Esophagus muscularis mucosa (tissue), 4 donors: ENCODE measurements around the gene CRYL1. TPM values are rescaled to one million over a fixed set of nuclear protein-coding genes. Genes with fewer than 3 reads are reported as not detected.

Source experiments
- DNase-seq: peaks from one replicate; pipeline ENCODE4 v3.0.0-alpha.2; 2017; ENCODE audit errors: extremely low spot score
- H3K27ac ChIP-seq, 4 donors: fragments of 200-600 bp; sonication (generic); replicated peaks in 1 of 4; 1 replicate in 3 of 4; 2 replicates in 1 of 4; pipeline ENCODE4 v1.5.1; 2016 to 2019; ENCODE audit warnings: mild to moderate bottlenecking in 1 of 4
- H3K27me3 ChIP-seq, 4 donors: fragments of 200-600 bp; sonication (generic); one replicate each; pipeline versions ENCODE4 v1.5.1 to v1.6.0; 2016 to 2019
- H3K36me3 ChIP-seq, 4 donors: fragments of 200-600 bp; sonication (generic); one replicate each; pipeline ENCODE4 v1.5.1; 2016 to 2019
- H3K4me1 ChIP-seq, 4 donors: fragments of 200-600 bp; sonication (generic); one replicate each; pipeline ENCODE4 v1.5.1; 2016 to 2019
- H3K4me3 ChIP-seq, 4 donors: fragments of 200-600 bp; sonication (generic); 1 replicate in 2 of 4; 2 replicates in 2 of 4; pipeline ENCODE4 v1.5.1; 2016 to 2019; ENCODE audit warnings: mild to moderate bottlenecking in 4 of 4, moderate library complexity in 1 of 4
- H3K9me3 ChIP-seq, 4 donors: fragments of 200-600 bp; sonication (generic); 1 replicate in 3 of 4; 2 replicates in 1 of 4; pipeline ENCODE4 v1.5.1; 2016 to 2019
- EP300 ChIP-seq: sonication (generic); formaldehyde crosslinking; IDR thresholded peaks from one replicate; pipeline ENCODE4 v1.6.1; 2017; ENCODE audit warnings: antibody characterized with exemption
- POLR2A ChIP-seq: fragments of 450-650 bp; IDR thresholded peaks from one replicate; pipeline ENCODE4 v1.6.1; 2017; ENCODE audit warnings: antibody characterized with exemption, moderate library complexity, mild to moderate bottlenecking, low read depth
- POLR2AphosphoS5 ChIP-seq, 2 donors: sonication (generic); formaldehyde crosslinking; IDR thresholded peaks; one replicate each; pipeline ENCODE4 v1.6.1; 2017; ENCODE audit warnings: antibody characterized with exemption in 2 of 2
- WGBS: methylation state at CpG from one replicate; pipeline ENCODE4 v1.1.5; 2018; 5-methylcytosine and 5-hydroxymethylcytosine counted together
- intact Hi-C: fragments of 100-400 bp; cut with DNase I; formaldehyde crosslinking; loops from one replicate; pipeline ENCODE4 v1.15.1; 2023
- total RNA-seq, 4 donors: library from RNA; depleted of rRNA; stranded (reverse); fragments of >200 nt; gene quantifications; one replicate each; pipeline versions ENCODE4 v1.1.0 to v1.2.1, GENCODE V29; 2016
- TF ChIP-seq, protein P1 (sequence below), 3 experiments: fragments of 200-600 bp in 2 of 3; fragments of 450-650 bp in 1 of 3; sonication (generic) in 2 of 3; IDR thresholded peaks; one replicate each; pipeline ENCODE4 v1.5.1; 2017 to 2019; ENCODE audit warnings: antibody characterized with exemption in 3 of 3, mild to moderate bottlenecking in 2 of 3, moderate library complexity in 1 of 3

The CRYL1 gene
- total RNA-seq, 4 donors from 2014 or later: 42.3 to 59.3 (median 45.4) TPM

DNA sequence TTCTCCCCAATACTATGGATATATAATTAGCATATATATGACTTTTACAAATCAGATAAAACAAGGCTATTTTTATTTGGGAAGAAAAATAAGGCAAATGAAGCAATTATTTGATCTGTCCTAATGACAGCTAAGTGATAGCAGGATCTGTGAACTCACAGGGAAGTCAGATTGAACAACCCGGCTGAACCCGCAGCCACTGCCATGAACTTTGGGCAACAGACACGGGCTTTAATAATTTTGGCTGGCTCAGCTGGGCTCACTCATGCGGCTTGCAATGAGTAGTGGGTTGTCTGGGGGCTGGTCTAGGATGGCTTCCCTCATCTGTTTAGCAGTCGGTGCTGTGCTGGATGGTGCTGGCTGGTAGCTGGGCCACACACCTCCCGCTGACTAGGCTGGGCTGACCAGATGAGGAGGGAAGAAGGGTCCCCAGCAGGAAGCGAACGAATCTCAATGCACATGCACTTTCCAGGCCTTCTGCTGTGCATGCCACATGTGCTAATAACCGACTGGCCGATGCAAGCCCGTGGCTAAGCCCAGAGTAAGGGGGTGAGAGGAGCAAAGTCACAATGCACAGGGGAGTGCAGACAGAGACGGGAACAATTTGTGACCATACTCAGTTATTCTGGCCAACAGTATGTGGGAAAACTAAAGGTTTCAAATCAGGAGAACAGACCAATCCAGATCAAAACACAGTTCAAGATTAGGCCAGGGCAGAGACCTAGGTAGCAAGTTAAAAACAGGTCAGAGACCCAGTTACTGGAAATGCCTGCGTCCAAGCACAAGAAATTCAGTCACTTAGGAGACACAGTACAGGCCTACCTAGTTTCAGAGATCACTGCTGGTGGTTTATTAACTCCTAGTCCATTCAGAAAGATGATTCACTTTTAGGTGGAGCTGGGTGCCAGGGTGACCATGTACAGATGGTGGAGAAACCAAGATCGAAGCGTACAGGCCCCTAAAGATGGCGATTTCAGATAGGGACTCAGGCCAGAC is 22.3 kb downstream of the CRYL1 start:
- 96% methylated on average over 15 of the region's 16 CpGs for WGBS
- Histone ChIP-seq H3K27ac (no peak overlapping the region), H3K36me3 (peaks cover 0 to 36% (median 5%) of the 10 kb centered on the region in 4 donors), H3K4me1 (peaks cover 0 to 5% (median 1%) of the 10 kb centered on the region in 4 donors), H3K4me3 (no peak overlapping the region), H3K9me3 (no peaks in the 10 kb centered on the region), H3K27me3 (no peaks in the 10 kb centered on the region)
- no peak for DNase-seq
- TF ChIP-seq POLR2A: no peak
- TF ChIP-seq POLR2AphosphoS5 (IDR thresholded peaks at IDR 0.05): no peak
- no peak for TF ChIP-seq EP300
- TF ChIP-seq, protein P1, sequence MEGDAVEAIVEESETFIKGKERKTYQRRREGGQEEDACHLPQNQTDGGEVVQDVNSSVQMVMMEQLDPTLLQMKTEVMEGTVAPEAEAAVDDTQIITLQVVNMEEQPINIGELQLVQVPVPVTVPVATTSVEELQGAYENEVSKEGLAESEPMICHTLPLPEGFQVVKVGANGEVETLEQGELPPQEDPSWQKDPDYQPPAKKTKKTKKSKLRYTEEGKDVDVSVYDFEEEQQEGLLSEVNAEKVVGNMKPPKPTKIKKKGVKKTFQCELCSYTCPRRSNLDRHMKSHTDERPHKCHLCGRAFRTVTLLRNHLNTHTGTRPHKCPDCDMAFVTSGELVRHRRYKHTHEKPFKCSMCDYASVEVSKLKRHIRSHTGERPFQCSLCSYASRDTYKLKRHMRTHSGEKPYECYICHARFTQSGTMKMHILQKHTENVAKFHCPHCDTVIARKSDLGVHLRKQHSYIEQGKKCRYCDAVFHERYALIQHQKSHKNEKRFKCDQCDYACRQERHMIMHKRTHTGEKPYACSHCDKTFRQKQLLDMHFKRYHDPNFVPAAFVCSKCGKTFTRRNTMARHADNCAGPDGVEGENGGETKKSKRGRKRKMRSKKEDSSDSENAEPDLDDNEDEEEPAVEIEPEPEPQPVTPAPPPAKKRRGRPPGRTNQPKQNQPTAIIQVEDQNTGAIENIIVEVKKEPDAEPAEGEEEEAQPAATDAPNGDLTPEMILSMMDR (IDR thresholded peaks at IDR 0.05): no peak
- intact Hi-C loops: no loop called here

DNA sequence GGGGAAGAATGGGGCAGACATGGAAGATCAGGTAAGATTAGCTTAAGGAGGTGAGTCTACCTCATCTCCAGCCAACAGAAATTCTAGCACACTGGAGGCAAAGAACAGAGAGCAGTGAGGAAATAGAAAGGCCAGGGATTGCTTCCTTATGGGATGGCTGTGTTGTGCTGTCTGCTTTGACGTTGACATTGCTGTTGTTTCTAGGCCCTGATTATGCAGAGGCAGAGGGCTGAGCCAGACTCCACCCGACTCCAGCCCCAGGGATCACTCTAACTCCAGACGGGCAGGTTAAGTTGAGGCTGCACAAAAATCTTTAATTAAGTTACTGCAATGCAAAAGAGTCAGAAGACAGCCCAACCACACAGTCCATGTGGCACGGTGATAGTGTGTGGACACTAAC is 24.1 kb downstream of the CRYL1 start:
- Histone ChIP-seq H3K27ac (peak overlapping the region in 1 of 4 donors; percentile 14), H3K27me3 (no peaks in the 10 kb centered on the region), H3K36me3 (peaks cover 0 to 20% (median 5%) of the 10 kb centered on the region in 4 donors), H3K4me1 (peaks cover 0 to 5% (median 1%) of the 10 kb centered on the region in 4 donors), H3K9me3 (no peaks in the 10 kb centered on the region), H3K4me3 (no peak overlapping the region)
- intact Hi-C loops: no loop called here
- WGBS: 49% methylated on average over 3 of the region's 4 CpGs
- TF ChIP-seq, protein P1 (IDR thresholded peaks at IDR 0.05): no peak
- no peak for DNase-seq

DNA sequence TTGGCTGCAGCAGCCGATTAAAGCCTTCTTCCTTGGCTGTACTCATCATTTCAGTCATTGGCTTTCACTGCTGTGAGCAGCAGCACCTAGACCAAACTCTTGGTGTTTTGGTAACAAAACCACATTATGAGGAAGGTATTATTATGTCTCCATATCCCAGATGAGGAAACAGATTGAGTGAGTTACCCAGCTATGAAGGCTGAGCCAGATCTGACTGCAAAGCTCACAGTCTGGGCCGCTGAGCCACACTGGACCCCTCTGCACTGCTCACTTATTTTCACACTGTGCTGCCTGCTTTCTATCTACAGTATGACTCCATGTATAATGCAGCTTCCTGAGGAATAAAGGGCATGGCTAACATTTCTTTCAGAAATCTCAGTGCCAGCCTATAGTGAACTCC is 24.5 kb downstream of the CRYL1 start:
- no peak for DNase-seq
- intact Hi-C loops: no loop called here
- Histone ChIP-seq H3K4me3 (no peak overlapping the region), H3K9me3 (no peaks in the 10 kb centered on the region), H3K27ac (peak overlapping the region in 1 of 4 donors; percentile 14), H3K27me3 (no peaks in the 10 kb centered on the region), H3K4me1 (peaks cover 0 to 5% (median 1%) of the 10 kb centered on the region in 4 donors), H3K36me3 (peaks cover 0 to 15% (median 5%) of the 10 kb centered on the region in 4 donors)
- TF ChIP-seq EP300: no peak
- TF ChIP-seq, protein P1 (IDR thresholded peaks at IDR 0.05): no peak
- WGBS: 85% methylated on average over 1 of the region's 2 CpGs

DNA sequence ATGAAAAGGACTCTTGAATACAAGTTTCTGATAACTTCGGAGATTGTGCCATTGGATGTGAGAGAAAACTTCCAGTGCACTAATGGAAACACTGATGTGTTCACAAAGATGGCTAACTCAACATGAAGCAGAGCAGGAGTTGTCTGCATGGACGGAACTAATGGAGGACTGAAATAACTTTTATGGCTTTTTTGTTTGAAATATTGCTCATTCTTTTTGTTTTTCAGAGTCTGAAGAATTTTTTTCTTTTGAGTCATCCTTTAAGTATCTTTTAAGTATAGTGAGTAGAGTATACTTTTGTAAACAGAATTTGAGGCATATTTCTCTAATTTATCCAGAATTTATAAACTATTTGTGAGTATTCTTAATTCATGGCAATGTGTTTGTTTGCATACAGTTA is 25.7 kb downstream of the CRYL1 start:
- Histone ChIP-seq H3K4me1 (peaks cover 0 to 11% (median 9%) of the 10 kb centered on the region in 4 donors), H3K9me3 (no peaks in the 10 kb centered on the region), H3K36me3 (peaks cover 0 to 11% (median 5%) of the 10 kb centered on the region in 4 donors), H3K27me3 (no peaks in the 10 kb centered on the region), H3K27ac (no peak overlapping the region), H3K4me3 (no peak overlapping the region)
- intact Hi-C loops: loop anchor here (5.0 kb wide), 1 partner anchor 422 kb away; no protein-coding TSS in a partner anchor
- TF ChIP-seq, protein P1 (IDR thresholded peaks at IDR 0.05): no peak
- TF ChIP-seq POLR2AphosphoS5 (IDR thresholded peaks at IDR 0.05): no peak
- TF ChIP-seq POLR2A: no peak
- TF ChIP-seq EP300: no peak
- 93% methylated on average over 2 of the region's 2 CpGs for WGBS
- DNase-seq: no peak
